Measurements from ENCODE around the gene HNRNPF. TPM values are rescaled to one million over a fixed set of nuclear protein-coding genes. Genes with fewer than 3 reads are reported as not detected.
A peak's percentile ranks its signal among the peaks of the same experiment; 100 is the strongest.

HNRNPF gene
- total RNA-seq, 1 donor from 2014 or later = 122 TPM

DNA sequence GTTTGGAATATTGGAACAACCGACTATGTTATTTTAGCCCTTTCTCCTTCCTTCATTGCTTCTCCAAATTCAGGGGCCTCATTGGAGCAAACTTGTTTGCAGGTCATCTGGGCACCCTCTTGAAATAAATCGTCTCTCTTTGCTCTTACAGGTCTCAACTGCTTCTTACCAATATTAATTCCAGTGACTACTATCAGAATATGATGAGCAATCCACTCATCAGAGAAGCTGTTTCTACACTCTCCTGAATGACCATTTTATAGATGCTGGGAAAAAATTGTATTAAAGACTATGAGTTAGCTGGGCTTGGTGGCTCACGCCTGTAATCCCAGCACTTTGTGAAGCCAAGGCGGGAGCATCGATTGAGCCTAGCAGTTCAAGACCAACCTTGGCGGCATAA is 12.5 kb upstream of the HNRNPF start:
- no peak for DNase-seq

DNA sequence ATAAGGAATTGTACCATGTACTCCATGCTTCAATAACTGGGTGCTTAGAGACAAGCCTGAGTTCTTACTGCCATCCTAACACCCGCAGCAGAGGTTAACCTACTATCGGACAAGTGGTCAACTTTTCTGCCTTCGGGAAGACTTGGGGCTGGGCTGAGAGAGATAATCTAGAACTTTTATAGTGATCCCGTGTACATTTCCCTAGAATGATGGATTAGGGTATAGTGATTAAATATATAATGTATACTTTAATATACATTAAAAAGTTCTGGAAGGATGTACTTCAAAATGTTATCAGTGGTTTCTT is 12.2 kb upstream of the HNRNPF start:
- DNase-seq = no peak

DNA sequence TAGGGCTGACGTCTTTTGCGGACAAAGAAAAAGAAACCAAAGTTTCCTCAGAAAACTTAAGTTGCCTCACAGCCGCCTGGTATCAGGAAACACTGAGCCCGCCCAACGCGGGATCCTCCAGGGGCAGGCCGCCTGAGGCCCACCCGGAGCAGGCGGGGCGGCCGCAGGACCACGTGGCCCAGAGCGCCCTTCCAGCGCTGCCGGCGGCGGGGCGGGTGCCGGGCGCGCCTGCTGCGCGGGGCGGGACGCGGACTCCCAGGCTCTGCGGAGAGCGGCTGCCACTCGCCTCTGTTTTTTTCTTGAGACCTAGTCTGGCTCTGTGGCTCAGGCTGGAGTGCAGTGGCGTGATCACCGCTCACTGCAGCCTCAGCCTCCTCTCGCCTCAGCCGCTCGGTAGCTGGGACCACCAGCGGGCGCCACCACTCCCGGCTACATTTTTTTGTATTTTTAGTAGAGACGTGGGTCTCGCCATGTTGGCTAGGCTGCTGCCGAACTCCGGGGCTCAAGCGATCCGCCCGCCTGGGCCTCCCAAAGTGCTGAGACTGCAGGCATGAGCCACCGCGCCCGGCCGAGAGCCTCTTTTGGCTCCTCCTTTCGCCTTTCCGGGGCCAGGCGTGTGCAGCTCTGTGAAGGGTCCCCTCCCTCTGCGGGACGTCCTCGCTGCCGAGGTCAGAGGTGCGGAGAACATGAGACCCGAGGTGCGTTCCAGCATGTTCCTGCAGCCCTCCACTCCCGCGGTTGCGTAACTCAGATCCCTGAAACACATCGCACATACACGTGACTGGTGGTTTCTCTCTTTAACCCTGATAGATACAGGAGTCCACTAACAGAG is 11.6 kb upstream of the HNRNPF start:
- peak; percentile 85 for DNase-seq

DNA sequence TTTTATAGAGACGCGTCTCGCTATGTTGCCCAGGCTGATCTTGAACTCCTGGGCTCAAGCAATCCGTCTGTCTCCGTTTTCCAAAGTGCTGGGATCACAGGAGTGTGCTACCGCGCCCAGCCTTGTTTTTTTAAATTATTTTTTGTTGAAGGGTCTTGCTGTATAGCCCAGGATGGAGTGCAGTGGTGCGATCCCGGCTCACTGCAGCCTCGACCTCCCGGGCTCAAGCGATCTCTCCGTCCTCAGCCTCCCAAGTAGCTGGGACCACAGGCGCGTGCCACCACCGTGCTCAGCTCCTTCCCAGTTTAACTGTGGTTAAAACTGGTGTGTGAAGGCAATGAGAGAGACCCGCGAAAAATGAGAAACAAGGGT is 11.0 kb upstream of the HNRNPF start:
- DNase-seq = no peak

DNA sequence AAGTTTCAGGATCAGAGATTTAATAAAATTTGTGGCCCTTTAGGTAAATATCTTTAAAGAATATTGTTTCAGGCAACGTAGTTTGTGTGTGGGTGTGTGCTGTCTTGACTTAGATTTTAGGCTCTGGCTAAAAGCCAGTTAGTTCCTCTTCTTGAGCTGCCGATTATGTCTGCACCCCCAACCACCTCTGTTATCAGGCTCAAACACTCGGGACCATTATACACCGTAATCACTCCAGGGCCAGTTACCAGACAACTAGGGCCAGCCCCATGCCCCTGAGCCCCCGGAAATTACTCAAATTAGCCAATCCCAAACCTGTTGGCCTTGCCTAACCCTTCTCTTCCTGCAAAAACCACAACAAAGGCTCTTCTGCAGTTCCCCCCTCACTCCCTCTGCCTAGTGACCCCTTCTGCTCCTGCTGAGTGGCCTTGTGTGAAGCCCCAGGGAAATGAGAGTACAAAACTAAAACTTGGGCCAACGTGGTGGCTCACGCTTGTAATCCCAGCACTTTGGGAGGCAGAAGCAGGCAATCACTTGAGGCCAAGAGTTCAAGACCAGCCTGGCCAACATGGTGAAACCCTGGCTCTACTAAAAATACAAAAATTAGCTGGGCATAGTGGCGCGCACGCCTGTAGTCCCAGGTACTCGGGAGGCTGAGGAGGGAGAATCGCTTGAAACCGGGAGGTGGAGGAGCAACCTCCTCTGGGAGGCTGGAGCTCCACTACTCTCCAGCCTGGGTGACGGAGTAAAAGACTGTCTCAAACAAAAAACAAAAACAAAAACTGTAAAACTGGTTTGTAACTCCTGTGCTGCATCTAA is 9.2 kb upstream of the HNRNPF start:
- no peak for DNase-seq

DNA sequence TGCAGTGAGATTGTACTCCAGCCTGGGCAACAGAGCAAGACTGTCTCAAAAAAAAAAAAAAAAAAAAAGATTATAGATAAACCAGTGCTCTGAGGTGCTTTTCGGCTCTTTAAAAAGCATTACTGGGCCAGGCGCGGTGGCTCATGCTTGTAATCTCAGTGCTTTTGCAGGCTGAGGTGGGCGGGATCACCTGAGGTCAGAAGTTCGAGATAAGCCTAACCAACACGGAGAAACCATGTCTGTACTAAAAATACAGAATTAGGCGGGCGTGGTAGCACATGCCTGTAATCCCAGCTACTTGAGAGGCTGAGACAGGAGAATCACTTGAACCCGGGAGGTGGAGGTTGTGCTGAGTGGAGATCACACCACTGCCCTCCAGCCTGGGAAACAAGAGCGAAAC is 6.6 kb upstream of the HNRNPF start:
- no peak for DNase-seq

DNA sequence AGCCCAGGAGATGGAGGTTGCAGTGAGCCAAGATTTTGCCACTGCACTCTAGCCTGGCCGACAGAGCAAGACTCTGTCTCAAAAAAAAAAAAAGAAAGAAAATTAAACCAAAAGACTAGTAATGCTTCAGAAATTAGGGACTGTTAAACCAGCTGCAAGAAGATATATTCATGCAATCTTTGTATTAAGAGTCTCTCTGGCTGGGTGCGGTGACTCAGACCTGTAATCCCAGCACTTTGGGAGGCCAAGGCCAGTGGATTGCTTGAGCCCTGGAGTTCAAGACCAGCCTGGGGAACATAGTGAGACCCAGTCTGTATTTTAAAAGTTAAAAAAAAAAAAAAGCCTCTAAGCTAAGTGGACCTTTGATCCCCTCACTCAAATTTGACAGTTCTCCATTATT is 2.5 kb upstream of the HNRNPF start:
- no peak for DNase-seq

DNA sequence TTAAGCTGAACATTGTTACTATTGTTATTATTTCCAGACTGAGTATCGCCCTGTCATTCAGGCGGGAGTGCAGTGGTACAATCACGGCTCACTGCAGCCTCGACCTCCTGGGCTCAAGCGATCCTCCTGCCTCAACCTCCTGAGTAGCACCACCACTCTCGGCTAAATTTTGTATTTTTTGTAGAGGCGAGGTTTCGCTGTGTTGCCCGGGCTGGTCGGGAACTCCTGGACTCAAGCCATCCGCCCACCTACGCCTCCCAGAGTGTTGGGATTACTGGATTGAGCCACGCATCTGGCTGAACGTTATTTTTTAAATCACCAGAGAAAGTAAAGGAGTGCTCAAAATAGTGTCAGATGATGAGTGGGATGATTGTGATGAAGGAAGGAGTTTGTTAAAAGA is 1.4 kb upstream of the HNRNPF start:
- DNase-seq = no peak

DNA sequence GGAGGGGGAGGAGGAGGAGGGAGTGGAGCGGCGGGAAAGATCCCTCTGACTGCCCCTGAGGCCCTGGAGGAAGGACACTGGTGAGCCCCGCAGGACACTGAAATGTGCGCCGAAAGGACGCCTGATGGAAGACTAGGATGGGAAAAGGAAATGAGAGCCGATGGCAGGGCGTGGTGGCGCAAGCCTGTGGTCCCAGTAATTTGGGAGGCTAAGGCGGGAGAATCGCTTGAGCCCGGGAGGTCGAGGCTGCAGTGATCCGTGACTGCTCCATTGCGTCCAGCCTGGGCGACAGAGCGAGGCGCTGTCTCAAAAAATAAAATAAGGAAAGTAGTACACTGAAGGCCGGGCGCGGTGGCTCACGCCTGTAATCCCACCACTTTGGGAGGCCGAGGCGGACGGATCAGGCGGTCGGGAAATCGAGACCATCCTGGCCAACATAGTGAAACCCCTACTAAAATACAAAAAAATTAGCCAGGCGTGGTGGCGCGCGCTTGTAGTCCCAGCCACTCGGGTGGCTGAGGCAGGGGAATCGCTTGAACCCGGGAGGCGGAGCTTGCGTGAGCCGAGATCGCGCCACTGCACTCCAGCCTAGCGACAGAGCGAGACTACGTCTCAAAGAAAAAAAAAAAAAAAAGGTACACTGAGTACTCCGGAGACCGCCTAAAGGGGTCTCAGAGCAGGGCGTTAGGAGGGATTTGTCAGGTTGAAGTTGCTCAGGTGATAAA is 561 bp upstream of the HNRNPF start:
- no peak for DNase-seq

DNA sequence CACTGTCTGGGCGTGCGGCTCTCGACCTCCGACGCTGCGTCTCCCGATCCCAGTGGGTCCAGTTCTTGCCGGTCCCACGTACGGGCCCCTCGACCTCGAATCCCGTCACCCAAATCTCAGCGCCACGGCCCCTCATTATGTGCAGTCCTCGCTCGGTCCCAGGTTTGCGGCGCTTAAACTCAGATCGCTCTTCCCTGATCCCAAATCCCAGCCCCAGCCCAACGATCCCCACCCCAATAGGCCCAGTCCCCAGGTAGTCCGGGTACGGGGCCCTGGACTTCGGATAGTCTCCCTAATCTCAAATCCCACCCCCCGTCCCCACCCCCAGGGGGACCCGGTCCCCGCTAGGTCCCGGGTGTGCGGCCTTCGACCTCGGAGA is 666 bp downstream of the HNRNPF start:
- DNase-seq = no peak

DNA sequence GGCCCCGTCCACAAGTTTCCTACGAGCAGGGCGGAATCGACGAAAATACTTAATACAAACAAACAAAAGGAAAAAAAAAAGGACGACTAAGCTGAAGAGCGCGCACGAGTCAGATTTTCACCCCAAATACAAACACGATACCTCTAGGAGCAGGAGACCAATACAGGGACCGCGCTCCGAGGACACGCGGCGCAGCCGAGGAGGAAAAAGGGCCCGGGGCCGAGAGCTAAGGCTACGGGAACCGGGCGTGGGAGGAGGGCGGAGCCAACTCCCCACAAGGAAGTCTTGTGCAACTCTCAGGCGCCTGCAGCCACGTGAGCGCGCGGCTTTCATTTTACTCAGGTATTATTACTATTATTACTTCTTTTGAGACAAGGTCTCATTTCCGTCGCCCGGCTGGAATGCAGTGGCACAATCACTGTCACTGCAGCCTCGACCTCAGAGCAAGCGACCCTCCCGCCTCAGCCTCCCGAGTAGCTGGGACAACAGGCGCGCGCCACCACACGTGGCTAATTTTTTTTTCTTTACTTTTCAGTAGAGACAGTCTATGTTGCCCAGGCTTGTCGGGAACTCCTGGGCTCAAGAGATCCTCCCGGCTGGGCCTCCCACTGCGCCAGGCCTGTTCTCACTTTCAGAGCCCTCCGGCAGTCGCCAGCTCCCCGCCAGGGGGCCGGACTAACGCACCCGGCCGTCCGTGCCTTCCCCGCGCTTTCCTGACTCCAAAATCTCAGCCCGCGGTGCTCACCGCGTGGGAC is 1.2 kb downstream of the HNRNPF start:
- DNase-seq = peak; percentile 89

DNA sequence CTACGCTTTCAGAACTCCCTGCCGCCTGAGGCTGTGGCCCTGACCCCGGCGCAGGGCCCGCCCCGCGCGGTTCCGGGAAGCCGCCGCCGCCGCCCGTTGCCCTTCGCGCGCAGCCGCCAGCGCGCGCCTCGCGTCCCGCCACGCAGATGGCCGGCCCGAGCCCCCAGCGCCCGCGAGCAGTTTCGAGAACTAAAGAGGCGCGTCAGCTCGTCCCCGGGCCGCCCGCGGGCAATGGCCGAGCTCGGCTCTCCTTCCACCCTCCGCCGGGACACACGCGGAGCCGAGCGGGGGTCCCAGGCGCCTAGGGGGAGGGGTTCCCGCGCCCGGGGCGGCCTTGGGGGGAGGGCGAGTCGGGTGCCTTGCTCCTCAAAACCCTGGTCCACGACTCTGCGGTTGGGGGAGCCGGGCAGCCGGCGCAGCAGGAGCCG is 1.8 kb downstream of the HNRNPF start:
- no peak for DNase-seq

DNA sequence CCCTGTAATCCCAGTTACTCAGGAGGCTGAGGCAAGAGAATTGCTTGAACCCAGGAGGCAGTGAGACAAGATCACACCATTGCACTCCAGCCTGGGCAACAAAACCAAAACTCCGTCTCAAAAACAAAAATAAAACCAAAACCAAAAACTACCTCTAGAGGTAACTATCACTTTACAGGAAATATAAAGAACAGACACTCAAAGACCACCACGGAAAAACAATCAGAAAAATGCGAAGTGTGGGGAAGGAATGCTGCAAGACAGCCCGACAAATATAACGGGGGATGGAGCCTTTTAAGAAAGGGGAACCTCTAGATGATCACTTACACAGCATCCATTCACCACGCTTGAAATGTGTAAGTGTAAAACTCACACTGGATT is 4.3 kb downstream of the HNRNPF start:
- no peak for DNase-seq

DNA sequence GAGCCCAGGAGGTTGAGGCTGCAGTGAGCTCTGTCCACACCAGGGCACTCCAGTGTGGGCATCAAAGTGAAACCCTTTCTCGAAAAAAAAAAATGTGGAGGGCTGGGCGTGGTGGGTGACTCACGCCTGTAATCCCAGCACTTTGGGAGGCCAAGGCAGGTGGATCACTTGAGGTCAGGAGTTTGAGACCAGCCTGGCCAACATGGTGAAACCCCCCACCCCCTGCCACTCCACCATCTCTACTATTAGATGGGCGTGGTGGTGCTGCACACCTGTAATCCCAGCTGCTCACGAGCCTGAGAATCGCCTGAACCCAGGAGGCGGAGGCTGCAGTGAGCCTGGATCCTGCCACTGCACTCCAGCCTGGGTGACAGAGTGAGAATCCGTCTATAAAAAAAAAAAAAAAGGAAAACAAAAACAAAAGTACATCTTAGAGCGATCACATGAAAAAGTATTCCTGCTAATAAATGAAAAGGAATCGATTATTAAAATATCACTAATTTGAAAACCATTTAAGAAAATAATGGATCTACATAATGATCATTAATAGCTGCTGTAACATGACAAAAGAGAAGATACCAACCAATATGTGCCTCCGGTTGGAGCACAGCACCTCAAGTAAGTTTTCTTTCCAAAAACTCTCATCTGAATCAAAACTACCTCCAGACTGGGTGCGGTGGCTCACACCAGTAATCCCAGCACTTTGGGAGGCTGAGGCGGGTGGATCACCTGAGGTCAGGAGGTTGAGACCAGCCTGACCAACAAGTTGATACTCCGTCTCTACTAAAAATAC is 4.9 kb downstream of the HNRNPF start:
- no peak for DNase-seq

DNA sequence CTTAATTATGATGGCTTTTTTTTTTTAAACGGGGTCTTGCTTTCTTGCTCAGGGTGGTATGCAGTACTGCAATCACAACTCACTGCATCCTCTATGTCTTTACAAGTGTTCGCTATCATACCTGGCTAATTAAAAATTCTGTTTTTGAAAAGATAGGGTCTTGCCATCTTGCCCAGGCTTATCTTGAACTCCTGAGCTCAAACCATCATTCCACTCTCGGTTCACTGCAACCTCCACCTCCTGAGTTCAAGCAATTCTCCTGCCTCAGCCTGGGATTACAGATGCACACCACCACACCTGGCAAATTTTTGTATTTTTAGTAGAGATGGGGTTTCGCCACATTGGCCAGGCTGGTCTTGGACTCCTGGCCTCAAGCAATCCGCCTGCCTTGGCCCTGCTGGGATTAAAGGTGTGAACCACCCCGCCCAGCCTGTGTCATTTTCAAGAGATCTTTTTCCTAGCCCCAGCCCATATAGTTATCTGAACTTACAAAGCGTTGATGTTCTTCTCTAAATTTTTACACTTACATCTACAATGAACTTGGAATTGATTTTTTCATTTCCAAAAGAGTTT is 6.0 kb downstream of the HNRNPF start:
- no peak for DNase-seq

DNA sequence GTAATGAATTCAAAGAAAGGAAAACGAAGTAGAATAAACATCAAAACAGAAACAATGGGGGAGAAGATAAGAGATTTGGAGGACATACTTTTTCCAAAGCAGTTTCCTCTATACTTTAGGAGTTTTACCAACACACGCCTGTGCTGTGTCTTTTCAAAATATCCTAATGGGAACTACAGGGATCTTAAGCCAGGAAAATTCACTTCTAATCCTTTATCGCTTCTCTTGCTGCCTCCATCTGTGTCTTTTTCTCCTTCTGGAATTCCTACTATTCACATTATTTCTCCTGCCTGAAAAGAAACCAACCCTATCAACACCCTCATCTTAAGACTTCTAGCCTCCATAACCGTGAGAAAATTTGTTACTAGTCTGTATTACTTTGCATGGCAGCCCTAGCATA is 6.8 kb downstream of the HNRNPF start:
- DNase-seq = no peak

DNA sequence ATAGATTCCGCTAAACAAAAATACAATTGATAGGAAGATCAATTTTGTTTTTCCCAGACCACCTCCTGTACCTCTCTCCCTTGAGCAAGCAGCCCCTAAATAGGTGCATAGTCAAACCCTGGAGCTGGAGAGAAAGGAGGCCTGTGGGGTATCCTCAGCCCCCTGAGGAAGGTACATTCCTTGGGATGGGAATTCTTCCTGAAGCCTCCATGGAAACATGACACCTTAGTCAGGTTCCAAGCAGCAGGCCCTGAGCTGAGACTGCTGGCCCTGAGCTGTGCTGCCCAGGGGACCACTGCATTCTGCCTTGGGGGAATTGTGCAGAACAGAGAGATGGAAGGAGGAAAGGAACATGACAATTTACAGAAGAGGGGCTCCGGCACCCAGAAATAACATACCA is 7.4 kb downstream of the HNRNPF start:
- DNase-seq = no peak

DNA sequence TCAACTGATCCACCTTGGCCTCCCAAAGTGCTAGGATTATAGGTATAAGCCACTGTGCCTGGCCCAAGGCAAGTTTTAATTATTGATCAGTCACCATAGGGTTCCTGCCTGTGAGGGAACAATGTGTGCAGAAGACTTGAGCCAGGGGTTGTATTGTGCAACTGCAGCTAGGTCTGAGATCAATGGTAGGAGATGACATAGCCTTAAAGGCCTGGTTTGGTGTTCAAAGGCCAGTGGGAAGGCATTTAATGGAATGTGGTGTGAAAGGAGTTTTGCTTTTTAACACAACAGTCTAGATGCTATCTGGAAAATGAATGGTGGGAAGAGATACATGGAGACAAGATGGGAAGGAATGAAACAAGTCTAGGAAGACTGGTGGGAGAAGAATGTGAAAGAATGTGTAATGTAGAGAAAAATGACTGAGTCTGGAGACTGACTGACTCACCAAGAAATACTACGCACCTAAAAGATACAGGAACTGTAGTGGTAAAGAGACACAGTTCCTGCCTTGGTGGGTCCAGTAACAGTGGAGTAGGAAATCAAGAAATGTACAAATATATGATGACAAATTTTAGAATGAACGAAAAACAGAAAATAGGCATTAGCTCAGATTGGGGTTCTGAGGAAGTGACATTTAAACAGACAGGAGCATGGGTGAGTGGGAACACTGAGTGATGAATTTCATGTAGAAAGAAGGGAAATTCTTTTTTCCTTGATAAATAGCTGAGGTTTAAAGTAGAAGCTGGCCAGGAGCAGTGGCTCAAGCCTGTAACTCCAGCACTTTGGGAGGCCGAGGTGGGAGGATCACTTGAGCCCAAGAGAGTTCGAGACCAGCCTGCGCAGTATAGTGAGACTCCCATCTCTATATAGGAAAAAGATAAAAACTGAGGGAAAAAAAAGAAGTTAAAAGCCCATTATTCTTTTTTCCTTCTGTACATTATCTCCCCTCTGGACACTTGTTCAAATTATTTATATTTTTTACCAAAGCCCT is 9.4 kb downstream of the HNRNPF start:
- no peak for DNase-seq

DNA sequence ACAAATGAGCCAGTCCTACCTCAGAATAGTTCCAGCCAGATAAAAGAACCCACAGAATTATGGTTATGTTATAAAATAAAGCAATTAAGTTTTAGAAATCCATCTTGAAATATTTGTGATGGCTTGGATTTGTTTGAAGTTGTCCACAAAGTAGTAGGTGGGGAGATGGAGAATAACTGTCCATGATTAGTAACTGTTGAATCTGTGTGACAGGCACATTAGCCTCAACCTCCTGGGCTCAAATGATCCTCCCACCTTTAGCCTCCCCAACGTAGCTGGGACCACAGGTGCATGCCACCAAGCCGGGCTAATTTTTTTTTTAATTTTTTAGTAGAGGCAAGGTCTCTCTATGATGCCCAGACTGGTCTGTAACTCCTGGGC is 10.1 kb downstream of the HNRNPF start:
- no peak for DNase-seq

Measured in skin of body (tissue), 2 donors.